ENCODE measurements around the gene RIT1.

RIT1 gene

GRCh38 chr1:155918660-155919059, 7.5 kb upstream of the RIT1 start:
- H3K4me1 ChIP-seq (ENCODE audit: insufficient read depth, low read length, severe bottlenecking): no peaks in the 10 kb centered on the region
- H3K9me3 ChIP-seq (ENCODE audit: low read length): no peaks in the 10 kb centered on the region
- H3K36me3 ChIP-seq (ENCODE audit: insufficient read depth, low read length): peaks cover 96% of the 10 kb centered on the region
- H3K79me2 ChIP-seq (ENCODE audit: insufficient read depth, low read length): no peaks in the 10 kb centered on the region
- H3K9me2 ChIP-seq (ENCODE audit: low read depth, low read length): no peaks in the 10 kb centered on the region
- no peaks in the 10 kb centered on the region for H3F3A ChIP-seq (ENCODE audit: insufficient read depth, low read length)
- no peak overlapping the region for H3K27ac ChIP-seq (ENCODE audit: low read depth, low read length, poor library complexity, severe bottlenecking)
- no peak overlapping the region for H3K9ac ChIP-seq (ENCODE audit: low read length)
- no peak overlapping the region for H3K4me2 ChIP-seq (ENCODE audit: low read length)
- no peak for TF ChIP-seq EZH2 (IDR thresholded peaks at IDR 0.05; ENCODE audit: borderline replicate concordance, low read length)
- TF ChIP-seq CTCF (IDR thresholded peaks at IDR 0.05; ENCODE audit: low read length): no peak
- no peaks in the 10 kb centered on the region for H3K27me3 ChIP-seq (ENCODE audit: insufficient read depth, low read length)
- no peak overlapping the region for H2AFZ ChIP-seq (ENCODE audit: low read length)
- H4K20me1 ChIP-seq (ENCODE audit: insufficient read depth, low read length): no peaks in the 10 kb centered on the region
- no peak overlapping the region for H3K4me3 ChIP-seq (ENCODE audit: low read depth, low read length, poor library complexity, severe bottlenecking)

GRCh38 chr1:155913969-155914757, 3.0 kb upstream of the RIT1 start:
- TF ChIP-seq EZH2 (IDR thresholded peaks at IDR 0.05; ENCODE audit: borderline replicate concordance, low read length): no peak
- Histone ChIP-seq H3K36me3 (ENCODE audit: insufficient read depth, low read length) (peaks cover 83% of the 10 kb centered on the region), H3K4me1 (ENCODE audit: insufficient read depth, low read length, severe bottlenecking) (peaks cover 23% of the 10 kb centered on the region), H3K27ac (ENCODE audit: low read depth, low read length, poor library complexity, severe bottlenecking) (no peak overlapping the region), H3K27me3 (ENCODE audit: insufficient read depth, low read length) (no peaks in the 10 kb centered on the region), H2AFZ (ENCODE audit: low read length) (no peak overlapping the region), H3F3A (ENCODE audit: insufficient read depth, low read length) (peaks cover 9% of the 10 kb centered on the region), H4K20me1 (ENCODE audit: insufficient read depth, low read length) (no peaks in the 10 kb centered on the region), H3K9me2 (ENCODE audit: low read depth, low read length) (no peaks in the 10 kb centered on the region), H3K9ac (ENCODE audit: low read length) (no peak overlapping the region), H3K79me2 (ENCODE audit: insufficient read depth, low read length) (no peaks in the 10 kb centered on the region), H3K4me3 (ENCODE audit: low read depth, low read length, poor library complexity, severe bottlenecking) (no peak overlapping the region), H3K4me2 (ENCODE audit: low read length) (no peak overlapping the region), H3K9me3 (ENCODE audit: low read length) (no peaks in the 10 kb centered on the region)

GRCh38 chr1:155912056-155912536, 947 bp upstream of the RIT1 start:
- peak overlapping the region; percentile 95 for H3K4me2 ChIP-seq (ENCODE audit: low read length)
- no peaks in the 10 kb centered on the region for H3K9me3 ChIP-seq (ENCODE audit: low read length)
- H3K9ac ChIP-seq (ENCODE audit: low read length): peak overlapping the region; percentile 65; the same call in 1 of the 2 replicates
- peaks cover 23% of the 10 kb centered on the region for H3K4me1 ChIP-seq (ENCODE audit: insufficient read depth, low read length, severe bottlenecking)
- H2AFZ ChIP-seq (ENCODE audit: low read length): no peak overlapping the region
- H3K9me2 ChIP-seq (ENCODE audit: low read depth, low read length): no peaks in the 10 kb centered on the region
- no peaks in the 10 kb centered on the region for H3K79me2 ChIP-seq (ENCODE audit: insufficient read depth, low read length)
- H3K27me3 ChIP-seq (ENCODE audit: insufficient read depth, low read length): no peaks in the 10 kb centered on the region
- H3K27ac ChIP-seq (ENCODE audit: low read depth, low read length, poor library complexity, severe bottlenecking): peak overlapping the region; percentile 80
- no peak overlapping the region for H3K4me3 ChIP-seq (ENCODE audit: low read depth, low read length, poor library complexity, severe bottlenecking)
- H4K20me1 ChIP-seq (ENCODE audit: insufficient read depth, low read length): no peaks in the 10 kb centered on the region
- H3F3A ChIP-seq (ENCODE audit: insufficient read depth, low read length): peaks cover 9% of the 10 kb centered on the region
- TF ChIP-seq CTCF (IDR thresholded peaks at IDR 0.05; ENCODE audit: low read length) (no peak), EZH2 (IDR thresholded peaks at IDR 0.05; ENCODE audit: borderline replicate concordance, low read length) (no peak)
- H3K36me3 ChIP-seq (ENCODE audit: insufficient read depth, low read length): peaks cover 77% of the 10 kb centered on the region

Measured in OCI-LY1 (cell line).